NCI-H345 (cell line): ENCODE measurements around the gene PRRT1B.

Experiments
- DNase-seq: peaks from one replicate; lab custom pipeline; 2025; lab: John Stamatoyannopoulos, UW

The PRRT1B gene

GRCh38 chr9:131580358-131580757 lies 35.0 kb downstream of the PRRT1B start:
- DNase-seq, result no peak

GRCh38 chr9:131582056-131582455 lies 36.7 kb downstream of the PRRT1B start:
- DNase-seq, result no peak

DNA sequence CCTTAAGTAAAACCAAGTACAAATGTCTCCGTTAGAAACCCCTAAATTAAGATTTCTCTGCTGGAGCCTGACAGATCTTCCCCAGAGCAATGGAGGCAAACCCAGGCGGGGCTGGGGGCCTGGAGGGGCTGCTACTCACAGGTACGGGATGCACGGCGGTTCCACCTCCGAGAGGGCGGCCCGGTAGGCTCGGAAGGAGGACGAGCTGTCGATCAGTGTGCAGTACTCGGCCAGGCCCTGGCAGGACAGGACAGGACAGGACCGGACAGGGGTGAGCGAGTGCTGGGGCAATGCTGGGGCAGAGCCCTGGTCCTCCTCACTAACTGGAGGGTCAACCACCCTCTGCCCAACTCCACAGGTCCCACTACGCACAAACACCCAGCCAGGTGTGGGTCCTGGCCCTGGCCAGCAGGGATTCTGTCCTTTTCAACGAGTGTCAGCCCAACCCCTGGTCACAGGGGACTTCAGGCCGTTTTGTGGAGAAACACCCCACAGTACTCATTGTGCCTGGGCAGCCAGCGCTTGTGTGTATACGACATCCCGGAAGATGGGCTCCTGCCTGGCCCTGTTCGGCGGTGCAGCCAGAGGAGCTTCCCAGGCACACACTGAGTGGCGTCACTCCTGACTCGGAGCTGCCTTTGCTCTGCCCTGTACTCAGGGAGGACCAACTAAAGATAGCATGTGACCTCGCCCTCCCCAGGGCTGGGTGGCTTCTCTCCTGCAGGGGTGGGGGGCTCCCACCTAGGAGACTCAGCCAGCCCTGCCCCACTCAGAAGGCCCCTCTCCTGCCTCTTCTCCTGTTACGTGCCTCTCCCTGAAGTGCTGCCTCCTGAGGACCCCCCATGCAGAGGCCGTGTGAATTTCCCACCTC lies 37.4 kb downstream of the PRRT1B start:
- no peak for DNase-seq

DNA sequence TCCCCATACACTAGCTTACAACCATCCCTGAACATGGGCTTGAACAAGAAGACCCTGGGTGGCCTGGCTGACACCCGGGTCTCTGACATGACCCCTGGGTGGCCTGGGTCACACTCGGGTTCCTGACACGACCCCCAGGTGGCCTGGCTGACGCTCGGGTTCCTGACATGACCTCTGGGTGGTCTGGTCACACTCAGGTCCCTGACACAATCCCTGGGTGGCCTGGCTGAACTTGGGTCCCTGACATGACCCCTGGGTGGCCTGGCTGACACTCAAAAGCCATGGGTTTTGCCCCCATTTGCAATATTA lies 38.0 kb downstream of the PRRT1B start:
- DNase-seq, result no peak

DNA sequence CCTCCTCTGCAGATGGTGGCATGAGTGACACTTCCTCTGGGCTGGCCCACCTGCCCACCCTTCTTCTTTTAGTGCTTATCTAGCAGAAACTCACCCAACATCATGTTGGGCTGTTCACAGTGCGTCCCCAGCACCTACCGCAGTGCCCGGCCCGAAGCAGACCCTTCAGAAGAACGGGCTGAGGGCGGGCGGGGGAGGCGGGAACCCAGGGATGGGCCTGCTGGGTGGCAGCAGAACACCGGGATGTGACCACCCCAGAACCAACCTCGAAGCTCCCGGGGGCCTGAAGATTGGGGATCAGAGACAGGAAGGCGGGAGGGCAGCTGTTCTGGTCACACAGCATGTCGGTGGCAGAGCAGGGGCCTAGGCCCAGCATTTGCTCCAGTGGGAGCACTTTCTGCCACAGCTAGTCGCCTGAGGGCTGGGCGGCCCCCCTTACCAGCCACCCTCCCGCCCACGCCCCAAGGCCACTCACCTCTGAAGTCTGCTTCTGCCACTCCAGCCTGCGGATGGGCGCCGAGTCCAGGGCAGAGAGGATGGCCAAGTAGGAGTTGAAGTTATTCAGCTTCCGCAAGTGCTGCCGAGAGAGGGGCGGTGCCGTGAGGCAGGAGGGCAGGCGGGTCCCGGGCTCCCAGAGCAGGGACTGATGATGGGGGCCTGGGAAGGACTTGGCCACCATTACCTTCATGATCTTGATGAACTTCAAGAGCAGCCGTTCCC lies 38.7 kb downstream of the PRRT1B start:
- no peak for DNase-seq

- DNase-seq, result no peak
Measured at GRCh38 chr9:131584858-131585257, 39.5 kb downstream of the PRRT1B start.

GRCh38 chr9:131585375-131585774 lies 40.1 kb downstream of the PRRT1B start:
- no peak for DNase-seq

DNA sequence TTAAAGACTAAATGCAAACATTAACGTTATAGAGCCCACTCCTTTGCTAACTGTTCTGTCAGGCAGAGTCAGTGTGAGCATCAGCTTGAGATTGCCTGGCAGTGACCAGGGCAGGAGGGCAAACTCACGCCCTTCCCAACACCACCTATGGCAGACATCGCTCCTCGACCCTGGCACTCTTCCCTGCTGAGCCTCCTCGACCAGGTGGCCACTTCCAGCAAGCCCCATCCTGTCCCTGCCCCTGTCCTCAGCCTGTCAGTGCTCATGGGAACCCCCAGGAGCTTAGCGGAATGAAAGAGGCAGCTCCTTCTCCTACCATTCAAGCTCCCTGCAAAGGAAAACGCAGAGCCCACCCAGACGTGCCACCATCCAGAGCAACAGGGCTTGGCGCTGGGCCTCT lies 42.0 kb downstream of the PRRT1B start:
- no peak for DNase-seq

DNA sequence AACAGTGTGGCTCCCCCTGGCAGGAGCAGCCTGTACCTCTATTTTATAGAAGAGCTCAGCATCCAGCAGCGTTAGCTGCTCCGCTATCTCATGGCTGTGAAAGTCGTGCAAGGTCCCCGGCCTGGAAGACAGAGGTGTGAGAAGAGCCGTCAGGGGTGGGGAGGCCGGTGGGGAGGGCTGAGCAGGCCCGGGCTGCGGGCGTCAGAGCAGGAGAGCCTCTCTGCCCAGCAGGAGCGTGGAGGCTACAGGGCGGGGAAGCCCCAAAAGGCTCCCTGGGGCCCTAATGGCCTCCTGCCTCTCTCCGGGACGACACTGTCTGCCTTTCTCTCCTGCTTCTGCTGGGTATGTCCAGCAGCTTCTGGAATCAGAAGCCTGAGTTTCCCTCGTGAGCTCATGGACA lies 42.6 kb downstream of the PRRT1B start:
- DNase-seq, result no peak

DNA sequence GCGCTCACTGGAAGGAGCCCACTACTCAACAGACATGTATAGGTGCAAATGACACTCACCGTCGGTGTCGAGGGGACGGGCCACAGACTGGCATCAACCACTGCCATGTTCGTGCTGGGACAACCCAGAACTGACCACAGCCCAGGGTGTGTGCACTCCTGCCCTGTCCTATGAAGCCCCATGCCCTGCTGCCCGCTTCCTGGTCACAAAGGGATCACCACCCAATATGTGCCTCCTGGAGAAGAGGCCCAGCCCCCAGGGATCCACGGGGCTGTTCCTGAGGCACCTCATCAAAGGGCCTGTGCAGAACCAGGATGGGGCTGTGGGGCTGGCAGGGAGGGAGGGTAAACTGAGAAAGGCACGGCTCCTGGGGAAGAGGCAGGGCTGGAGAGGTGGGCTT lies 43.1 kb downstream of the PRRT1B start:
- no peak for DNase-seq

DNA sequence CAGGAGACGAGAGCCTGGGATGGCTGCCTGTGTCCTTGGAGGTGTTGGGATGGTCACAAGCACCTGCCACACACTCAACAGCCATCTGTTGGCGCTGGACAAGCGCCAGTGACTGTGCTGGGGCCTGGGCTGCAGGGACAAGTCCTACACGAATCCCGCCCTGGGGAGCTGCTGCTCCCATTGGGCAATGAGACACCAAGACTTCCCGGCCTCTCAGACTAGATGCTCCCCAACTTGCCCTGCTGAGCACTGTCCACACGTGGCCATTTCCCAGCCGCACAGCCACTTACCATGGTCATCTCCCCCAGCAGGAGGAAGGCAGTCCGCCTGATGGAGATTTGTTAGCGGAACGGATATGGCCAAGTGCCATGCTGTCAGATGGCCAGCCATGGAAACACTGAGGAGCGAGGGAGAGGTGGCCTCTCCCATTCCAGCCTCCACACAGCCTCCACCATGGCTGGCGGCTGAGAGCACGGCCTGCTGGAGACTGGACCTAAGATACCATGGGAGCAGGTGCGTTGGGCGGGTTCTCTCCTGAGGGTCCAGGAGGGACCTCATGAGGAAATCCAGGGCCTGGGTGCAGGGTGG lies 43.9 kb downstream of the PRRT1B start:
- DNase-seq, result no peak

DNA sequence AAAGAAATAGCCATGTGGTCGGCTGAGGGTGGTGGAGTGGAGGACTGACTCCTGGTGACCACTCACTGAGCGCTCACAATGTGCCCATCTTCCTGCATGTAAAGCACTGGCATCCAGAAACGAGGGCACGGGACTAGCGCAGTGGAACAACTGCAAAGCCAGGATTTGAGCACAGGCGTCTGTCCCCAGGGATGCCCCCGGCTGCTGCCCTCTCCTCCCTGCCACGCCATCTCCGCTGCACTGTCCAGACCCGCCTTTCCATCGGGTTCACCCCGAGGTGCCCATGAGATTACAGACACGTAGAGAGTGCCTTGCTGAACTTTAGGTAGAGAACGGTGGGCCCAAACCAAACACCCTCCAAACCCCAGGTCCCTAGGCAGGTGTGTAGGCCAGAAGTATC lies 44.7 kb downstream of the PRRT1B start:
- no peak for DNase-seq

GRCh38 chr9:131590449-131590848 lies 45.1 kb downstream of the PRRT1B start:
- DNase-seq, result no peak

DNA sequence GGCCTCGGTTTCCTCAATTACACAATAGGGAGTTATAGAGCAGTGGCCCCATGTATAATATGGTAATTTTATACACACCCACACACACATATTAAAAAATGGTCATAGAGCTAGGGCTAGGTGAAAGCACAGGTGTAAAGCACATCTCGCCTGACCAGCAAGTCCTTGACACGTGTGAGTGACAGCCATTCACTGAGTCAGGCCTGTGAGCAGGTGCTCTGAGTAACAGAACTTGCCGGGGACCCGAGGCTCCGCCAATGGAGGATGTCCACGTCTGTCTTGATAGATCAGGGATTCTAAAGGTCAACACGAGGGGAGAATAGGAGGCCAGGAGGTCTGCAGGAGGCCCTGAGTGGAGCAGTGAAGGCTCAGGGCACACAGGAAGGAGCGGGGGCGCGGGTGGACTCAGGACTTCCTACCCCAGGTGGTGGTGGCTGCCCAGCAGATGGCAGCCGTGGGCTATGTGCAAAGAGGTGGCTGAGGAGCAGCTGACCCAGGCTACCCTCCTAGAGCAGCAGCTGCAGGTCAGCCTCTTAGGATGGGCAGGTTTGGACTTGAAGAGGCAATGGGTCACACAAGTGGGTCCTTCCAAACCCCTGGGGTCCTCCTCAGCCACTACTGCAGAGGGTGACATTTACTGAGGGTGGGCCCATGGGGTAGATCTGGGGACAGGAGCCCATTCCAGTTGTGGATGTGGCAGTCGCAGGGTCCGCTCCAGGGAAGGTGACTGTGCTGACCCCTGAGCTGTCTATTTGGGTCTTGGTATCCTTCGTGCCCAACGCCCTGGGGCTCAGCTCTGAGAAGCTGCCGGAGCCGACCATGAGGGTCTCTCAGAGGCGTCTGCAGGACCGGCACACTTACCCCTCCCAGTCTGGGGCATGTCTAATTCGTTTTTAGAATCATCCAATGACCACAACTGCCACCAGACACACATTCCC lies 45.9 kb downstream of the PRRT1B start:
- peak; percentile 64 for DNase-seq

GRCh38 chr9:131591845-131592208 lies 46.5 kb downstream of the PRRT1B start:
- no peak for DNase-seq

DNA sequence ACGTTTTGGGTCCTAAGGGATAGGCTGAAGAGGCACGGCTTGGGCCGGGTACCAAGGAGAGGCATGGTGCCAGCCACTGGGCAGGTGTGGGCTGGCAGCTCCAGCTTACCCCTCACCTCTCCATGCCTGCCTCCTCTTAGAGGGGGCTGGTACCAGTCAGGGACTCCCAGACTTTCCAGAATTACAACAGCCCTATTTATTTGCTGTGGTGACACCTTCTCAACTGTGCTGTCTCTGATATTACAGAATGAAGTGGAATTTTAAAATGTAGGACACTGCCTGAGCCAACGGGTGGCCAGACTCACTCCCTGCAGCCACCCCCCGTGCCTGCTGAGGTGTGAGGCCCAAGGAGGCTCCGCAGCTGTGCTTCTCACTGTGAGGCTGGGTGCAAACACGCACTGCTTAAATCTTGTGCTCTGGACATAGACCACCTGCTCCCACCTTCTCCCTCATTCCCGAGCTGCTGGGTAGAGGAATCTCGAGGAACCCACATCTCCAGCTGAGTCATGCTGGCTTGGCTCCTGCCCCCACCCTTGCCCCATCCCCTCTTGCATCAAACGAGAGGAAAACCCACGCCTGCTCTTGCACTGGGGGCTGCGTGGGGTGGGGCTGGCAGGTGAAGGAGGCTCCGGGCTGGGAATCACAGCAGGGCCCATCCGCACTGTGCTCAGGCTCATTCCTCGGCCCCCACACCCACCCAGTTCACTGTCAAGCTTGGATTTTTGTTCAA lies 47.9 kb downstream of the PRRT1B start:
- DNase-seq, result no peak

GRCh38 chr9:131593936-131594665 lies 48.8 kb downstream of the PRRT1B start:
- DNase-seq, result no peak

- no peak for DNase-seq
Measured at GRCh38 chr9:131594906-131595665, 49.8 kb downstream of the PRRT1B start.

DNA sequence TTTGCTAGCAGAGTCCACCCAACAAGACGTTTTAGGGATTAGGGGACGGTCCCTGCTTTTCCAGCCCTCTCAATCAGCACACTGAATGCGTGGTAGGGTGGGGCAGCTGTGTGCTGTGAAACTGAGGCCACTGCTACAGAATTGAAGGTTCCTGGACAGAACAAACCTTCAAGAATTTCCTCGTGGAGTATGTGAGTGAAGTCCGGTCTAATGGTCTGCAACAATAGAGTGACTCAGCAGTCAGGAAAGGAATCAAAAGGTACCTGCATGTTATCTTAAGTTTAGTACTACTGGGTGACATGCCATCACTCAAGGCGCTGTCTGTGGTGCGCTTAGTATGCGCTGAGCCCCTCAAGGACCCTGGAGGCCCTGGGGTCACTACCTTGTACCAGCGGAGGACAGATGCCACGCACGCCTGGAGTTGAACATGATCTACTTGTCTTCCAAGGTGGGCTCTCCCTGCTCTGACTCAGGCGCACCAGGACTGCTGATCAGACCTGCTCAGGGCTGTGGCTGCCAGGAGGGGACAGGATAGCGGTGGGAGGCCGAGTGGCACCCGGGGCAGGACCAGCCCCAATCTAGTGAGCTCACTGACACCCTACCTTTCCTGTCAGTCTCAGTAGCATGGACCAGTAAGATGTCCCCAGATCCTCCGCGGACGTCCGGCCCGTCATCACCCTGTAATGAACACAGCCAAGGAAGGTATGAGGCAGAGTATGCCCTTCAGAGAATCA lies 50.5 kb downstream of the PRRT1B start:
- DNase-seq, result no peak

GRCh38 chr9:131596430-131596743 lies 51.1 kb downstream of the PRRT1B start:
- no peak for DNase-seq
